DOHH2 (cell line): ENCODE results near the gene RNF135.
"Not testable (repeated sequence)": the region's sequence is repeated elsewhere in the genome, so short reads cannot be mapped to it uniquely, and the experiment has no call there.

Experiments
- H3F3A ChIP-seq: fragments of 200-600 bp; sonication (generic), shearing (Covaris generic); 2 replicates; pipeline ENCODE4 v1.6.0; 2016; ENCODE audit warnings: antibody characterized with exemption, mild to moderate bottlenecking; ENCODE audit not compliant: control insufficient read depth, insufficient read depth
- H3K27ac ChIP-seq: fragments of 200-600 bp; sonication (generic); 2 replicates; pipeline ENCODE4 v1.5.1; 2014; ENCODE audit warnings: low read depth, mild to moderate bottlenecking, low read length, moderate library complexity
- H3K27me3 ChIP-seq: fragments of 200-600 bp; sonication (generic); 2 replicates; pipeline ENCODE4 v1.6.1; 2014; ENCODE audit warnings: mild to moderate bottlenecking, low read length, mixed read lengths; ENCODE audit not compliant: control insufficient read depth
- H3K36me3 ChIP-seq: fragments of 200-600 bp; sonication (generic); 2 replicates; pipeline ENCODE4 v1.6.1; 2014; ENCODE audit warnings: mild to moderate bottlenecking, low read length, moderate library complexity, mixed read lengths; ENCODE audit not compliant: control insufficient read depth
- H3K4me1 ChIP-seq: fragments of 200-600 bp; sonication (generic); 2 replicates; pipeline ENCODE4 v1.6.1; 2014; ENCODE audit warnings: mild to moderate bottlenecking, low read length, mixed read lengths; ENCODE audit not compliant: control insufficient read depth
- H3K4me2 ChIP-seq: fragments of 200-600 bp; sonication (generic); 2 replicates; pipeline ENCODE4 v1.6.0; 2014; ENCODE audit warnings: mild to moderate bottlenecking, low read length, moderate library complexity
- H3K4me3 ChIP-seq: fragments of 200-600 bp; sonication (generic); 2 replicates; pipeline ENCODE4 v1.5.1; 2014; ENCODE audit warnings: mild to moderate bottlenecking, low read length, mixed read lengths
- H3K79me2 ChIP-seq: fragments of 200-600 bp; sonication (generic); 2 replicates; pipeline ENCODE4 v1.6.1; 2014; ENCODE audit warnings: mild to moderate bottlenecking, low read length, mixed read lengths; ENCODE audit not compliant: control insufficient read depth
- H3K9me2 ChIP-seq: fragments of 200-600 bp; sonication (generic); replicated peaks from 2 replicates; pipeline ENCODE4 v1.6.1; 2014; ENCODE audit warnings: mild to moderate bottlenecking, low read length, mixed read lengths; ENCODE audit not compliant: control insufficient read depth
- H3K9me3 ChIP-seq: fragments of 200-600 bp; sonication (generic); 2 replicates; pipeline ENCODE4 v1.6.1; 2014; ENCODE audit warnings: antibody characterized with exemption, low read length, mixed read lengths; ENCODE audit not compliant: control insufficient read depth, insufficient read depth
- H4K20me1 ChIP-seq: fragments of 200-600 bp; sonication (generic); 2 replicates; pipeline ENCODE4 v1.6.0; 2014; ENCODE audit warnings: low read depth, mild to moderate bottlenecking, antibody characterized with exemption, low read length, moderate library complexity; ENCODE audit not compliant: control insufficient read depth, insufficient read depth
- CTCF ChIP-seq: fragments of 200-600 bp; sonication (generic); IDR thresholded peaks from one replicate; pipeline ENCODE4 v1.5.1; 2014; ENCODE audit warnings: antibody characterized with exemption, mild to moderate bottlenecking, low read depth, low read length; ENCODE audit not compliant: poor library complexity, severe bottlenecking
- EZH2phosphoT487 ChIP-seq: fragments of 200-600 bp; sonication (generic); IDR thresholded peaks from 2 replicates; pipeline ENCODE4 v1.6.1; 2017; ENCODE audit warnings: borderline replicate concordance, mild to moderate bottlenecking, antibody characterized with exemption, low read length, moderate library complexity, mixed read lengths

Gene RNF135

GRCh38 chr17:31042378-31042777, 71.5 kb downstream of the RNF135 start:
- not testable (repeated sequence) for H3K27me3 ChIP-seq, H3K9me3 ChIP-seq, H3K4me1 ChIP-seq, H3K9me2 ChIP-seq, H4K20me1 ChIP-seq, H3K79me2 ChIP-seq, H3K27ac ChIP-seq, H3K4me3 ChIP-seq, H3K4me2 ChIP-seq, H3F3A ChIP-seq, H3K36me3 ChIP-seq

DNA sequence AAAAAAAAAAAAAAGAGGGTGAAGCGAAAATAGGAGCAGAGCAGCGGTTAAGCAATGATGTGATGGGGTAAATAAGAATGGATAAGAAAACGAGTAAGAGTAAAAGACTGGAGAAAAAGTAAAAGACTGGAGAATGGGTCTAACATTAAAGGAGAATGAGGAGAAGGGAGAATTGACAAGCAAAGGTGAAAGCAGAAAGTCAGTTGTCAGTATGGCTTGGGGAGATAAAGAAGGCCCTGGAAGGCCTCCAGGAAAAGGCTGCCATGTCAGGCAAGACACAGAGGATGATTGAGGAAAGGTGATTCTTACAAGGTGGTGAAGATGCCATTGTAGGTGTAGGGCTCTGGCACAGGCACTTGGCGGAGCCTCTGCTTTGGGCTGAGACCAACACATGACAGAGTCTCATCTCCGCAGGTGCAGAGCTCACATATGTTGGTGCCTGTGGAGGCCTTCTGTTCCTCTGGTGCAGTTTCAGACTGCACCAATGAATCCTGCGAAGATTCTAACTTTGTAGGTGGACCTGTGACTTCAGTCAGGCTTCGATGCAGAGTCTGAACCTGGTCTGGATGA, 76.1 kb downstream of the RNF135 start:
- not testable (repeated sequence) for H4K20me1 ChIP-seq, H3K27ac ChIP-seq, H3F3A ChIP-seq, H3K79me2 ChIP-seq, H3K4me3 ChIP-seq, H3K4me2 ChIP-seq, H3K9me3 ChIP-seq, H3K4me1 ChIP-seq, H3K36me3 ChIP-seq, H3K27me3 ChIP-seq, H3K9me2 ChIP-seq

DNA sequence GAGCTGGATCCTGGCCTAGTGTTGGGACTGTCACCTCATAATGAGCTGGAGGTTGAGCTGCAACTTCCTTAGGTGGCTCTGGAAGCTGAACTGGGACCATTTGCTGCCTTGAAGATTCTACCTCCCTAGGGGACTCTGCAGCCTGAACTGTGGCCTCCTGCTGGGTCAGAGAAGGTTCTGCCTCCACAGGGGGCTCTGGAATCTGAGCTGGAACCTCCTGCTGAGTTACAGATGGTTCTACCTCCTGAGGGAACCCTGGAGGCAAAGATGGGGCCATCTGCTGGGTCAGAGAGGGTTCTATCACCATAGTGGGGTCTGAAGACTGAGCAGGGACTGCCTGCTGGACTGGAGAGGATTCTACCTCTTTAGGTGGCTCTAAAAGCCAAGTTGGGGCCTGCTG, 77.3 kb downstream of the RNF135 start:
- Histone ChIP-seq H4K20me1 (no peaks in the 10 kb centered on the region), H3K4me1 (no peaks in the 10 kb centered on the region), H3K9me2 (no peaks in the 10 kb centered on the region), H3K27ac (no peak overlapping the region), H3K36me3 (no peaks in the 10 kb centered on the region), H3F3A (no peaks in the 10 kb centered on the region), H3K27me3 (no peaks in the 10 kb centered on the region), H3K4me2 (no peak overlapping the region), H3K4me3 (no peak overlapping the region), H3K9me3 (no peaks in the 10 kb centered on the region), H3K79me2 (no peaks in the 10 kb centered on the region)
- no peak for TF ChIP-seq CTCF
- no peak for TF ChIP-seq EZH2phosphoT487

DNA sequence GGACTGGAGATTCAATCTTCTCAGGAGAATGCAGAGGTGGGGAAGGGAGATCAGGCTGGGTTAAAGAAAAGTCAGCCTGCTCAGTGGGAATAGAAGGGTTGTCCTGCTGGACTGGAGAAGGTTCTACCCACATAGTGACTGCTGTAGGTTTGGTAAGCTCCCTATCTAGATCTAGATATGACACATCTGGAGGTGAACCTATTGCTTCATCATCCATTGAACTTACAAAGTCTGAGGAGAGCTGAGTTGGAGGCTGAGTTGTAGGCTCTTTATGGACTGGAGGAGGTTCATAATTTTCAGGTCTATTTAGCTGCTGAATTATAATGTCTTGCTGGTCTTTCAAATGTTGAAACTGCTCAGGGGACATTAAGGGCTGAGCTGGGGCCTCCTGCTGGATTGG, 77.9 kb downstream of the RNF135 start:
- no peaks in the 10 kb centered on the region for H3K9me3 ChIP-seq
- no peaks in the 10 kb centered on the region for H3K27me3 ChIP-seq
- TF ChIP-seq EZH2phosphoT487 (no peak), CTCF (no peak)
- H3K36me3 ChIP-seq = no peaks in the 10 kb centered on the region
- no peak overlapping the region for H3K4me2 ChIP-seq
- no peaks in the 10 kb centered on the region for H3K4me1 ChIP-seq
- no peaks in the 10 kb centered on the region for H4K20me1 ChIP-seq
- no peaks in the 10 kb centered on the region for H3K79me2 ChIP-seq
- no peaks in the 10 kb centered on the region for H3F3A ChIP-seq
- no peak overlapping the region for H3K27ac ChIP-seq
- no peaks in the 10 kb centered on the region for H3K9me2 ChIP-seq
- H3K4me3 ChIP-seq = no peak overlapping the region
